ENCODE measurements around the gene SSB. TPM values are rescaled to one million over a fixed set of nuclear protein-coding genes. Genes with fewer than 3 reads are reported as not detected.

The SSB gene
- 100 to 1,000 TPM in 1 of 2 donors, 10 to 100 TPM in 1; 65.9 to 335 TPM for total RNA-seq

- Histone ChIP-seq H3K36me3 (peaks cover 8% of the 10 kb centered on the region), H3K27me3 (replicated peaks; ENCODE audit: insufficient read depth) (no peaks in the 10 kb centered on the region), H3K27ac (peak within 1 kb of the TSS; percentile 79 to 80), H3K4me3 (peak within 1 kb of the TSS; percentile 91), H3K4me1 (ENCODE audit: control insufficient read depth in 1 of 2, low read depth in 2 of 2) (peaks cover 19 to 31% of the 10 kb centered on the region in 2 donors), H3K9me3 (no peaks in the 10 kb centered on the region)
- ATAC-seq (ENCODE audit: insufficient number of reproducible peaks, low FRiP score, low read depth) (peak; percentile 85), DNase-seq (ENCODE audit: low spot score) (peak; percentile 62)
- TF ChIP-seq CTCF (IDR thresholded peaks at IDR 0.05), result no peak
Measured at GRCh38 chr2:169798718-169799592, at the start of gene SSB. Gene SSB (plus strand): TSS chr2:169798871. CDS start chr2:169800961, 2,090 bp downstream.

GRCh38 chr2:169752752-169753151 is 45.9 kb upstream of the SSB start:
- no peak for TF ChIP-seq CTCF (IDR thresholded peaks at IDR 0.05)
- DNase-seq (ENCODE audit: low spot score) (no peak), ATAC-seq (ENCODE audit: insufficient number of reproducible peaks, low FRiP score, low read depth) (no peak)
- Histone ChIP-seq H3K4me3 (no peak overlapping the region), H3K4me1 (ENCODE audit: control insufficient read depth in 1 of 2, low read depth in 2 of 2) (no peaks in the 10 kb centered on the region), H3K36me3 (no peaks in the 10 kb centered on the region), H3K27me3 (replicated peaks; ENCODE audit: insufficient read depth) (no peaks in the 10 kb centered on the region), H3K9me3 (no peaks in the 10 kb centered on the region), H3K27ac (no peak overlapping the region)

GRCh38 chr2:169755083-169755870 is 43.4 kb upstream of the SSB start:
- ATAC-seq (ENCODE audit: insufficient number of reproducible peaks, low FRiP score, low read depth) (no peak), DNase-seq (ENCODE audit: low spot score) (no peak)
- no peaks in the 10 kb centered on the region for H3K9me3 ChIP-seq
- no peak overlapping the region for H3K4me3 ChIP-seq
- TF ChIP-seq CTCF (IDR thresholded peaks at IDR 0.05), result no peak
- H3K4me1 ChIP-seq (ENCODE audit: control insufficient read depth in 1 of 2, low read depth in 2 of 2), result no peaks in the 10 kb centered on the region
- no peaks in the 10 kb centered on the region for H3K27me3 ChIP-seq (replicated peaks; ENCODE audit: insufficient read depth)
- no peaks in the 10 kb centered on the region for H3K36me3 ChIP-seq
- H3K27ac ChIP-seq, result no peak overlapping the region

GRCh38 chr2:169756342-169756741 is 42.3 kb upstream of the SSB start:
- no peak for DNase-seq (ENCODE audit: low spot score)
- H3K4me3 ChIP-seq, result no peak overlapping the region
- TF ChIP-seq CTCF (IDR thresholded peaks at IDR 0.05), result no peak

GRCh38 chr2:169757356-169757755 is 41.3 kb upstream of the SSB start:
- DNase-seq (ENCODE audit: low spot score) (no peak), ATAC-seq (ENCODE audit: insufficient number of reproducible peaks, low FRiP score, low read depth) (no peak)
- H3K27ac ChIP-seq, result no peak overlapping the region
- no peak for TF ChIP-seq CTCF (IDR thresholded peaks at IDR 0.05)
- no peaks in the 10 kb centered on the region for H3K27me3 ChIP-seq (replicated peaks; ENCODE audit: insufficient read depth)
- no peaks in the 10 kb centered on the region for H3K36me3 ChIP-seq
- no peak overlapping the region for H3K4me3 ChIP-seq
- H3K9me3 ChIP-seq, result no peaks in the 10 kb centered on the region
- H3K4me1 ChIP-seq (ENCODE audit: control insufficient read depth in 1 of 2, low read depth in 2 of 2), result no peaks in the 10 kb centered on the region

More at GRCh38 chr2:169756342-169756741, 42.3 kb upstream of the SSB start:
- Histone ChIP-seq H3K4me1 (ENCODE audit: control insufficient read depth in 1 of 2, low read depth in 2 of 2) (no peaks in the 10 kb centered on the region), H3K36me3 (no peaks in the 10 kb centered on the region), H3K9me3 (no peaks in the 10 kb centered on the region), H3K27me3 (replicated peaks; ENCODE audit: insufficient read depth) (no peaks in the 10 kb centered on the region), H3K27ac (no peak overlapping the region)
- ATAC-seq (ENCODE audit: insufficient number of reproducible peaks, low FRiP score, low read depth), result no peak
